ENCODE measurements around the gene NFKBIB. TPM values are rescaled to one million over a fixed set of nuclear protein-coding genes. Genes with fewer than 3 reads are reported as not detected.
A peak's percentile ranks its signal among the peaks of the same experiment; 100 is the strongest.

NFKBIB gene
- total RNA-seq, result 10 to 100 TPM in 3 of 4 donors, 1 to 10 TPM in 1; 6.2 to 53.9 (median 29.4) TPM

GRCh38 chr19:38899447-38900201 lies at the start of gene NFKBIB, which contains the start of gene SIRT2:
Gene NFKBIB, plus strand, starts transcription at chr19:38899969. Its CDS starts 64 bp downstream, at chr19:38900033.
Gene SIRT2, minus strand, starts transcription at chr19:38899618. Its CDS starts 97 bp downstream, at chr19:38899521.
- in situ Hi-C loops (cut with MboI; ENCODE audit: low pct_ligation_motif_present in 1 of 4, low pct_unique_long_range_greater_than_20kb in 1 of 4, low sequenced_read_pairs in 3 of 4), result loop anchor here in 1 of 4 donors (10.0 kb wide), 1 partner anchor 155 kb away; the partner anchor contains the start of gene CAPN12
- TF ChIP-seq EP300 (IDR thresholded peaks at IDR 0.05; ENCODE audit: low read depth), result no peak
- TF ChIP-seq POLR2AphosphoS5 (IDR thresholded peaks at IDR 0.05), result peak; percentile 85 to 92 (median 88)
- TF ChIP-seq CTCF (IDR thresholded peaks at IDR 0.05), result no peak
- peak; percentile 85 for TF ChIP-seq POLR2A (IDR thresholded peaks at IDR 0.05)
- intact Hi-C loops (cut with DNase I; ENCODE audit: low total_unique reads), result no loop called here
- H3K4me3 ChIP-seq, result peak within 1 kb of the TSS; percentile 79 to 95 (median 91)
- no peaks in the 10 kb centered on the region for H3K36me3 ChIP-seq
- WGBS, 2 donors (ENCODE audit: low coverage in 1 of 2), result 0% methylated on average over 53 of the region's 64 CpGs; no CpG with 5 or more reads in 1 of the 2 donors
- peak; percentile 100 for DNase-seq
- H3K9me3 ChIP-seq, result no peaks in the 10 kb centered on the region
- H3K27me3 ChIP-seq, result no peaks in the 10 kb centered on the region
- peak within 1 kb of the TSS; percentile 91 to 94 (median 93) for H3K27ac ChIP-seq
- H3K4me1 ChIP-seq, result peaks cover 7 to 28% (median 20%) of the 10 kb centered on the region in 4 donors

DNA sequence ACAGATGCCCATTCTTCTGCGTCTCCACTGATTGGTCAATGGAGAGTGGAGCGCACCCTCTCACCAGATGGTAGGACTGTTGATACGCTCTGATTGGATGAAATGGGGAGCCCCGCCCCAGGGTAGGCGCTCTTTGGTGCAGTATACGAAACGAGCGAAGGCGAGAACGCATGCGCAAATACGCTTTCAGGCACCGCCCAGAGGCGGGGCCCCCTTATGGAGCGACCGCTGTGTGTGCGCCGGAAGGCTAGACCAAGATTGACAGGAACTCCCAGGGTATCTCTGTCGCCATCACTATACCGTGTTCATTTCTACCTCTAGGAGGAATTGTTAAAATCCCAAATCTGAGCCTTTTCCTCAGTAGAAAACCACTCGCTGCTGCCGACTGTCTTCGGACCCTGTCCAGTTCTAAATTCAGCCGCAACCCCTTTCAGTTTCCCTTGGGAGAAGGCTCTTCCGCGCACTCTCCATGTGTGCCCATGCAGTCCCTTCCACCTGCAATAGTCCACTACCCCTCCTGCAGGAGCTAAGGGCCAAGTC lies 49.3 kb upstream of the NFKBIB start:
- H3K9me3 ChIP-seq, result no peaks in the 10 kb centered on the region
- no peak for TF ChIP-seq EP300 (IDR thresholded peaks at IDR 0.05; ENCODE audit: low read depth)
- TF ChIP-seq POLR2A (IDR thresholded peaks at IDR 0.05), result peak; percentile 97
- peak; percentile 97 to 98 (median 98) for TF ChIP-seq POLR2AphosphoS5 (IDR thresholded peaks at IDR 0.05)
- peak in 4 of 5 experiments; percentile 23 to 77 (median 50) for TF ChIP-seq CTCF (IDR thresholded peaks at IDR 0.05)
- H3K4me3 ChIP-seq, result peak overlapping the region; percentile 50 to 90 (median 78)
- in situ Hi-C loops (cut with MboI; ENCODE audit: low pct_ligation_motif_present in 1 of 4, low pct_unique_long_range_greater_than_20kb in 1 of 4, low sequenced_read_pairs in 3 of 4), result no loop called here
- DNase-seq, result peak; percentile 48
- H3K27ac ChIP-seq, result peak overlapping the region; percentile 98 to 100 (median 100)
- intact Hi-C loops (cut with DNase I; ENCODE audit: low total_unique reads), result no loop called here
- WGBS, 2 donors (ENCODE audit: low coverage in 1 of 2), result 0 to 1% methylated on average over 5 to 26 of the region's 26 CpGs
- H3K27me3 ChIP-seq, result no peaks in the 10 kb centered on the region
- H3K36me3 ChIP-seq, result peaks cover 0 to 23% (median 9%) of the 10 kb centered on the region in 4 donors
- peaks cover 22 to 50% (median 32%) of the 10 kb centered on the region in 4 donors for H3K4me1 ChIP-seq

DNA sequence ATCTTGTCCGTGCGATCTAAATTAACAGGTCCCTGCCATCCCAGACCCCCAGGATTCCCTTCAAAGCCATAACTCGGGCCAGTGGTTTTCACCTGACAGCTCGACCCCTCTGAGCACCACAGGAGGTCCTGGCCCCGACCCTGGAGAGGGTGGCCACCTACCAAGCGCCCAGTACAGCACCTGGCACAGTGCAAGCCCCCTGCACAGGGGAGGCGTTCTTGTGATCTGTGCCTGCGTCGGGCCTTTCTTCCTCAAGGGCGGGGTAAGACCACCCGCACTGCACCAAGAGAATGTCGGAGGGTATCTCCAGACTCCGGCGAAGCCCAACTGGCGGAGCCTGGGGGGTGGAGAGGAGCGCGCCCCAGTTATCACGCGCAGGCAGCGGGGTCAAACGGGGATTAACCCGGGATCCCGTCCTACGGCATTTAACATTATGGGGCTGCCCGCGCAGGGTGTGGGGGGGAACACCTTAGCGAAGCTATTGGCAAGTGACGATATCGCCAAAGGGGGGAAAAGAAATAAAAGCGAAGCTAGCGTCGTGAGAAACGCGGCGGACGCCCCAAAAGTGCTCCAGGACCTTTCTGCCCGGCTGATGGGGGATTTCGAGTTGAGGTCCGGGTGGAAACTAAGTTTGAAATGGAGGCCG lies 48.7 kb upstream of the NFKBIB start:
- Histone ChIP-seq H3K9me3 (no peaks in the 10 kb centered on the region), H3K27ac (peak overlapping the region; percentile 98 to 100 (median 100)), H3K36me3 (peaks cover 0 to 17% (median 6%) of the 10 kb centered on the region in 4 donors), H3K4me3 (peak overlapping the region; percentile 50 to 90 (median 78)), H3K4me1 (peaks cover 16 to 44% (median 31%) of the 10 kb centered on the region in 4 donors), H3K27me3 (no peaks in the 10 kb centered on the region)
- intact Hi-C loops (cut with DNase I; ENCODE audit: low total_unique reads) (no loop called here), in situ Hi-C loops (cut with MboI; ENCODE audit: low pct_ligation_motif_present in 1 of 4, low pct_unique_long_range_greater_than_20kb in 1 of 4, low sequenced_read_pairs in 3 of 4) (no loop called here)
- WGBS, 2 donors (ENCODE audit: low coverage in 1 of 2), result 1% methylated on average over 40 of the region's 40 CpGs; no CpG with 5 or more reads in 1 of the 2 donors
- peak; percentile 48 for DNase-seq
- TF ChIP-seq EP300 (IDR thresholded peaks at IDR 0.05; ENCODE audit: low read depth), result no peak
- TF ChIP-seq POLR2A (IDR thresholded peaks at IDR 0.05), result no peak
- TF ChIP-seq POLR2AphosphoS5 (IDR thresholded peaks at IDR 0.05), result no peak
- no peak for TF ChIP-seq CTCF (IDR thresholded peaks at IDR 0.05)
